HL-60 (cell line): ENCODE results near the gene HBM.

Source experiments
- DNase-seq, 2 experiments: peaks; one replicate each; pipeline ENCODE4 v3.0.0-alpha.2; 2010 to 2020; ENCODE audit warnings: low read depth in 1 of 2, low spot score in 1 of 2
- H3K27ac ChIP-seq: fragments of 250-450 bp; sonication (Bioruptor Pico); replicated peaks from 2 replicates; pipeline ENCODE4 v1.5.1; 2020; ENCODE audit warnings: mild to moderate bottlenecking, moderate library complexity
- H3K27me3 ChIP-seq: fragments of 250-450 bp; sonication (Bioruptor Pico); 2 replicates; pipeline ENCODE4 v1.5.1; 2021; ENCODE audit warnings: mild to moderate bottlenecking, moderate library complexity; ENCODE audit not compliant: insufficient read depth, poor library complexity, severe bottlenecking
- H3K4me3 ChIP-seq: replicated peaks from 2 replicates; pipeline ENCODE4 v1.5.1; 2011; ENCODE audit warnings: mild to moderate bottlenecking, control low read depth, low read length; ENCODE audit not compliant: insufficient read depth
- CTCF ChIP-seq: IDR thresholded peaks from one replicate; pipeline ENCODE4 v1.5.1; 2011; ENCODE audit warnings: low read length, control low read depth, inconsistent platforms; ENCODE audit not compliant: insufficient read depth
- GABPA ChIP-seq: IDR thresholded peaks from 2 replicates; pipeline ENCODE4 v1.6.1; 2012; ENCODE audit warnings: low read depth
- POLR2AphosphoS5 ChIP-seq: IDR thresholded peaks from 2 replicates; pipeline ENCODE4 v1.6.1; 2012; ENCODE audit warnings: low read depth
- REST ChIP-seq: IDR thresholded peaks from 2 replicates; pipeline ENCODE4 v1.6.1; 2012; ENCODE audit warnings: low read depth; ENCODE audit not compliant: insufficient replicate concordance
- SPI1 ChIP-seq: IDR thresholded peaks from 2 replicates; pipeline ENCODE4 v1.6.1; 2012; ENCODE audit warnings: low read depth, mild to moderate bottlenecking, borderline replicate concordance

The HBM gene

GRCh38 chr16:180101-180675 lies 14.4 kb downstream of the HBM start, which contains the start of gene HBQ1:
Gene HBQ1, plus strand, starts transcription at chr16:180459. Its CDS starts 28 bp downstream, at chr16:180487.
- no peak for DNase-seq
- H3K27ac ChIP-seq: no peak within 1 kb of the TSS

GRCh38 chr16:180681-181564 lies 15.1 kb downstream of the HBM start:
- peak; percentile 67 to 79 for DNase-seq
- no peak for TF ChIP-seq POLR2AphosphoS5
- TF ChIP-seq GABPA: no peak
- TF ChIP-seq REST: no peak
- no peak for TF ChIP-seq SPI1
- H3K4me3 ChIP-seq: peak overlapping the region; percentile 24
- peaks cover 37% of the 10 kb centered on the region for H3K27me3 ChIP-seq
- no peak overlapping the region for H3K27ac ChIP-seq

More at GRCh38 chr16:180101-180675, 14.4 kb downstream of the HBM start, which contains the start of gene HBQ1:
- Histone ChIP-seq H3K4me3 (peak within 1 kb of the TSS; percentile 24), H3K27me3 (peaks cover 43% of the 10 kb centered on the region)
- TF ChIP-seq REST (peak; percentile 12), POLR2AphosphoS5 (no peak)

GRCh38 chr16:181565-182021 lies 15.8 kb downstream of the HBM start:
- Histone ChIP-seq H3K27me3 (peaks cover 37% of the 10 kb centered on the region), H3K4me3 (no peak overlapping the region), H3K27ac (no peak overlapping the region)
- TF ChIP-seq GABPA (no peak), CTCF (peak; percentile 71), POLR2AphosphoS5 (peak; percentile 29; the same call in 1 of the 2 replicates), SPI1 (no peak), REST (no peak)
- no peak for DNase-seq

- Histone ChIP-seq H3K4me3 (no peak overlapping the region), H3K27ac (no peak overlapping the region), H3K27me3 (peaks cover 27% of the 10 kb centered on the region)
- 0 out of 2 replicates have a peak, but pooled peaks have one; percentile 30 for TF ChIP-seq POLR2AphosphoS5
- no peak for TF ChIP-seq SPI1
- no peak for TF ChIP-seq REST
- TF ChIP-seq GABPA: no peak
- no peak for TF ChIP-seq CTCF
- no peak for DNase-seq
Observed at GRCh38 chr16:183005-183404, 17.2 kb downstream of the HBM start.
